Central memory CD8-positive, alpha-beta T cell (primary cell): ENCODE measurements around the gene ZMIZ2.

Experiments used
- ATAC-seq: fragments of 150-1000 bp; cut with Tn5 transposase; replicated peaks from 2 replicates; pipeline ENCODE4 v1.10.0; 2022; ENCODE audit warnings: mild to moderate bottlenecking, moderate FRiP score, moderate number of reproducible peaks; ENCODE audit not compliant: poor library complexity, severe bottlenecking; ENCODE audit errors: extremely low read depth
- DNase-seq, 2 donors: peaks; one replicate each; pipeline ENCODE4 v3.0.0; 2021; ENCODE audit warnings: low spot score in 2 of 2
- H3K27ac Mint-ChIP-seq: one replicate; pipeline ENCODE4 v1.8.0; 2022; ENCODE audit warnings: low read depth, mild to moderate bottlenecking, moderate library complexity, mixed read lengths
- H3K27me3 Mint-ChIP-seq: one replicate; pipeline ENCODE4 v1.8.0; 2022; ENCODE audit warnings: mixed read lengths
- H3K36me3 Mint-ChIP-seq: one replicate; pipeline ENCODE4 v1.8.0; 2022; ENCODE audit warnings: mild to moderate bottlenecking, moderate library complexity, mixed read lengths; ENCODE audit not compliant: insufficient read depth
- H3K4me1 Mint-ChIP-seq: one replicate; pipeline ENCODE4 v1.8.0; 2022; ENCODE audit warnings: mixed read lengths
- H3K4me3 Mint-ChIP-seq: one replicate; pipeline ENCODE4 v1.8.0; 2022; ENCODE audit warnings: mild to moderate bottlenecking, moderate library complexity, mixed read lengths
- H3K9me3 Mint-ChIP-seq: one replicate; pipeline ENCODE4 v1.8.0; 2022; ENCODE audit warnings: mixed read lengths

Gene ZMIZ2

GRCh38 chr7:44754802-44755697 is 6.4 kb downstream of the ZMIZ2 start:
- Mint-ChIP-seq H3K9me3 (no peaks in the 10 kb centered on the region), H3K27ac (peak overlapping the region; percentile 67), H3K36me3 (peaks cover 7% of the 10 kb centered on the region), H3K4me1 (peaks cover 34% of the 10 kb centered on the region), H3K4me3 (no peak overlapping the region), H3K27me3 (no peaks in the 10 kb centered on the region)
- ATAC-seq (no peak), DNase-seq (no peak)

GRCh38 chr7:44755698-44756627 is 7.3 kb downstream of the ZMIZ2 start:
- Mint-ChIP-seq H3K27me3 (no peaks in the 10 kb centered on the region), H3K9me3 (no peaks in the 10 kb centered on the region), H3K4me3 (no peak overlapping the region), H3K27ac (no peak overlapping the region), H3K36me3 (peaks cover 4% of the 10 kb centered on the region), H3K4me1 (peaks cover 24% of the 10 kb centered on the region)
- ATAC-seq (no peak), DNase-seq (no peak)

- H3K4me1 Mint-ChIP-seq = peaks cover 18% of the 10 kb centered on the region
- H3K36me3 Mint-ChIP-seq = peaks cover 7% of the 10 kb centered on the region
- H3K9me3 Mint-ChIP-seq = no peaks in the 10 kb centered on the region
- no peaks in the 10 kb centered on the region for H3K27me3 Mint-ChIP-seq
- DNase-seq (no peak), ATAC-seq (no peak)
- no peak overlapping the region for H3K4me3 Mint-ChIP-seq
- no peak overlapping the region for H3K27ac Mint-ChIP-seq
Measured at GRCh38 chr7:44756904-44757303, 8.3 kb downstream of the ZMIZ2 start.

- no peaks in the 10 kb centered on the region for H3K9me3 Mint-ChIP-seq
- H3K27ac Mint-ChIP-seq = no peak overlapping the region
- no peak for DNase-seq
- no peak for ATAC-seq
- H3K27me3 Mint-ChIP-seq = no peaks in the 10 kb centered on the region
- H3K36me3 Mint-ChIP-seq = peaks cover 8% of the 10 kb centered on the region
- peaks cover 17% of the 10 kb centered on the region for H3K4me1 Mint-ChIP-seq
- H3K4me3 Mint-ChIP-seq = no peak overlapping the region
Measured at GRCh38 chr7:44757311-44757710, 8.7 kb downstream of the ZMIZ2 start.

- no peak overlapping the region for H3K4me3 Mint-ChIP-seq
- H3K9me3 Mint-ChIP-seq = no peaks in the 10 kb centered on the region
- H3K36me3 Mint-ChIP-seq = peaks cover 9% of the 10 kb centered on the region
- DNase-seq (no peak), ATAC-seq (no peak)
- no peaks in the 10 kb centered on the region for H3K27me3 Mint-ChIP-seq
- no peak overlapping the region for H3K27ac Mint-ChIP-seq
- peaks cover 13% of the 10 kb centered on the region for H3K4me1 Mint-ChIP-seq
Measured at GRCh38 chr7:44757739-44758138, 9.1 kb downstream of the ZMIZ2 start.

GRCh38 chr7:44759246-44759645 is 10.6 kb downstream of the ZMIZ2 start:
- no peak for ATAC-seq
- H3K27me3 Mint-ChIP-seq = no peaks in the 10 kb centered on the region
- peaks cover 18% of the 10 kb centered on the region for H3K4me1 Mint-ChIP-seq
- H3K36me3 Mint-ChIP-seq = peaks cover 18% of the 10 kb centered on the region
- H3K27ac Mint-ChIP-seq = no peak overlapping the region
- no peak for DNase-seq
- no peaks in the 10 kb centered on the region for H3K9me3 Mint-ChIP-seq
- no peak overlapping the region for H3K4me3 Mint-ChIP-seq

GRCh38 chr7:44760034-44760580 is 11.5 kb downstream of the ZMIZ2 start:
- no peaks in the 10 kb centered on the region for H3K9me3 Mint-ChIP-seq
- H3K27me3 Mint-ChIP-seq = no peaks in the 10 kb centered on the region
- H3K4me1 Mint-ChIP-seq = peaks cover 9% of the 10 kb centered on the region
- H3K36me3 Mint-ChIP-seq = peaks cover 20% of the 10 kb centered on the region
- ATAC-seq (no peak), DNase-seq (no peak)
- H3K4me3 Mint-ChIP-seq = no peak overlapping the region
- peak overlapping the region; percentile 19 for H3K27ac Mint-ChIP-seq

- no peak overlapping the region for H3K4me3 Mint-ChIP-seq
- no peak overlapping the region for H3K27ac Mint-ChIP-seq
- peaks cover 20% of the 10 kb centered on the region for H3K36me3 Mint-ChIP-seq
- H3K4me1 Mint-ChIP-seq = peaks cover 5% of the 10 kb centered on the region
- H3K9me3 Mint-ChIP-seq = no peaks in the 10 kb centered on the region
- DNase-seq (no peak), ATAC-seq (no peak)
- no peaks in the 10 kb centered on the region for H3K27me3 Mint-ChIP-seq
Measured at GRCh38 chr7:44761207-44762161, 12.8 kb downstream of the ZMIZ2 start.

GRCh38 chr7:44762300-44762699 is 13.7 kb downstream of the ZMIZ2 start:
- Mint-ChIP-seq H3K27me3 (no peaks in the 10 kb centered on the region), H3K4me3 (no peak overlapping the region), H3K27ac (no peak overlapping the region), H3K9me3 (no peaks in the 10 kb centered on the region), H3K4me1 (peaks cover 5% of the 10 kb centered on the region), H3K36me3 (peaks cover 20% of the 10 kb centered on the region)
- ATAC-seq (no peak), DNase-seq (no peak)

GRCh38 chr7:44762726-44763522 is 14.3 kb downstream of the ZMIZ2 start:
- DNase-seq = no peak
- Mint-ChIP-seq H3K27ac (no peak overlapping the region), H3K9me3 (no peaks in the 10 kb centered on the region), H3K4me1 (peaks cover 10% of the 10 kb centered on the region), H3K36me3 (peaks cover 21% of the 10 kb centered on the region), H3K4me3 (no peak overlapping the region), H3K27me3 (no peaks in the 10 kb centered on the region)
- ATAC-seq = no peak

- H3K9me3 Mint-ChIP-seq = no peaks in the 10 kb centered on the region
- no peak overlapping the region for H3K4me3 Mint-ChIP-seq
- H3K36me3 Mint-ChIP-seq = peaks cover 21% of the 10 kb centered on the region
- no peaks in the 10 kb centered on the region for H3K27me3 Mint-ChIP-seq
- H3K4me1 Mint-ChIP-seq = peaks cover 21% of the 10 kb centered on the region
- ATAC-seq (no peak), DNase-seq (no peak)
- H3K27ac Mint-ChIP-seq = no peak overlapping the region
Measured at GRCh38 chr7:44764081-44764480, 15.4 kb downstream of the ZMIZ2 start.
